Esophagus mucosa (tissue), 1 donor: ENCODE data around the gene ZNF684. TPM values are rescaled to one million over a fixed set of nuclear protein-coding genes. Genes with fewer than 3 reads are reported as not detected.

Experiments
- ATAC-seq: fragments of 200-7000 bp; cut with Tn5 transposase; one replicate; pipeline ENCODE4 v1.9.1; 2020
- total RNA-seq: library from RNA; stranded (reverse); gene quantifications from one replicate; pipeline ENCODE4 v1.2.4, GENCODE V29; 2023
- donor health status: DM: yes; HTN: yes; CAD: no.

Gene ZNF684
- total RNA-seq, 1 donor from 2014 or later, result 1.8 TPM

- peak; percentile 82 for ATAC-seq
Observed at GRCh38 chr1:40575336-40575735, 43.9 kb downstream of the ZNF684 start.

GRCh38 chr1:40582116-40582515 is 50.7 kb downstream of the ZNF684 start:
- ATAC-seq, result no peak

GRCh38 chr1:40583980-40584379 is 52.5 kb downstream of the ZNF684 start:
- no peak for ATAC-seq

GRCh38 chr1:40588586-40588985 is 57.1 kb downstream of the ZNF684 start:
- no peak for ATAC-seq

- peak; percentile 85 for ATAC-seq
Observed at GRCh38 chr1:40592107-40592803, 60.8 kb downstream of the ZNF684 start.

GRCh38 chr1:40593449-40594186 is 62.2 kb downstream of the ZNF684 start:
- no peak for ATAC-seq

- ATAC-seq, result no peak
Observed at GRCh38 chr1:40594187-40594531, 62.7 kb downstream of the ZNF684 start.

- ATAC-seq, result no peak
Observed at GRCh38 chr1:40595623-40596022, 64.2 kb downstream of the ZNF684 start.

Other genes starting within 250 kb of the ZNF684 start
- gene COL9A2, start 214.4 kb upstream of the ZNF684 start, total RNA-seq, result 0.64 TPM
- gene SMAP2, start 157.9 kb upstream of the ZNF684 start, total RNA-seq, result 17.9 TPM
- 1.6 TPM for gene ZFP69B, start 81.2 kb upstream of the ZNF684 start, total RNA-seq
- gene ZFP69, start 54.3 kb upstream of the ZNF684 start, total RNA-seq, result 2.4 TPM
- gene EXO5, start 22.9 kb upstream of the ZNF684 start, total RNA-seq, result 3.0 TPM
- 2.2 TPM for gene RIMS3, start 134.0 kb downstream of the ZNF684 start, total RNA-seq
- gene NFYC, start 160.1 kb downstream of the ZNF684 start, total RNA-seq, result 40.8 TPM